UCSD-AML1 (cell line): ENCODE data around the gene ZNF300.
"Not testable (repeated sequence)": the region's sequence is repeated elsewhere in the genome, so short reads cannot be mapped to it uniquely, and the experiment has no call there.

Experiments used
- DNase-seq: peaks from one replicate; lab custom pipeline; 2025; ENCODE audit not compliant: unreplicated experiment; lab: John Stamatoyannopoulos, UW

ZNF300 gene

GRCh38 chr5:150904479-150905311 lies at the start of gene ZNF300:
Gene ZNF300, minus strand, starts transcription at chr5:150904980. Its CDS starts 1,825 bp downstream, at chr5:150903155.
- DNase-seq = no peak

GRCh38 chr5:150948539-150948938 lies 43.8 kb upstream of the ZNF300 start:
- no peak for DNase-seq

- no peak for DNase-seq
These were observed 41.6 kb upstream of the ZNF300 start for GRCh38 chr5:150946351-150946905.

- no peak for DNase-seq
These were observed 41.2 kb upstream of the ZNF300 start for GRCh38 chr5:150945947-150946346.

- DNase-seq = no peak
These were observed 40.7 kb upstream of the ZNF300 start for GRCh38 chr5:150945486-150945885.

- no peak for DNase-seq
These were observed 26.7 kb upstream of the ZNF300 start for GRCh38 chr5:150931368-150931965.

GRCh38 chr5:150918613-150919012 lies 13.8 kb upstream of the ZNF300 start:
- no peak for DNase-seq

GRCh38 chr5:150912312-150912814 lies 7.6 kb upstream of the ZNF300 start:
- DNase-seq = no peak

GRCh38 chr5:150905312-150905683 lies 518 bp upstream of the ZNF300 start:
- no peak for DNase-seq

- DNase-seq = no peak
These were observed 3.3 kb downstream of the ZNF300 start for GRCh38 chr5:150901446-150901845.

- no peak for DNase-seq
These were observed 9.1 kb downstream of the ZNF300 start for GRCh38 chr5:150895431-150896428.

GRCh38 chr5:150879358-150879757 lies 25.4 kb downstream of the ZNF300 start:
- no peak for DNase-seq

GRCh38 chr5:150862070-150862469 lies 42.7 kb downstream of the ZNF300 start:
- DNase-seq = no peak

GRCh38 chr5:150860246-150860821 lies 44.4 kb downstream of the ZNF300 start:
- no peak for DNase-seq

GRCh38 chr5:150856700-150857099 lies 48.1 kb downstream of the ZNF300 start:
- not testable (repeated sequence) for DNase-seq

GRCh38 chr5:150853561-150853960 lies 51.2 kb downstream of the ZNF300 start:
- no peak for DNase-seq

GRCh38 chr5:150851039-150851438 lies 53.7 kb downstream of the ZNF300 start:
- DNase-seq = no peak

GRCh38 chr5:150848271-150848670 lies 56.5 kb downstream of the ZNF300 start:
- no peak for DNase-seq

GRCh38 chr5:150847334-150847695 lies 57.5 kb downstream of the ZNF300 start:
- no peak for DNase-seq

- peak; percentile 52 for DNase-seq
These were observed 58.0 kb downstream of the ZNF300 start for GRCh38 chr5:150846654-150847333.
